Measurements from ENCODE around the gene STRIP2. TPM values are rescaled to one million over a fixed set of nuclear protein-coding genes. Genes with fewer than 3 reads are reported as not detected.

The STRIP2 gene
- total RNA-seq, 2 donors from 2014 or later, result 1.1 to 5.5 TPM

DNA sequence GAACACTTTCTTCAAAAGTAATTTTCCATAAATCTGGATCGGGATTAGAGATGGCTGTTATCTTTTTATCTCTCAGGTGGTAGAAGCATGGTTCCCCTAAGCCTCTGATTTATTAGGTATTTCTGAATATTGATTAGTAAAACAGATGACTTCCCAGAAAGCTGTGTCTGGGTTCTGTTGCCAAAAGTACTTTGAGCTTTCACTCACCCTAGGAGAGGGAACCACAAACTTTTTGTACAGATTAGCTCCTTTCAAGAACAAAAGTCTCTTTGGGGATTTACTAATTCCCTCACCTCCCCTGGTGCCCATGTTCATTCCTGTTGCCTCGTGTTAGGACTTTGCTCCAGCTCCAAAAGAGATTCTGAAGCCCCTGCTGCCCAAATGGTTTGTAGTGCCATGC lies 46.7 kb upstream of the STRIP2 start:
- no peaks in the 10 kb centered on the region for H3K4me1 ChIP-seq (replicated peaks)
- DNase-seq (ENCODE audit: low spot score), result no peak
- no peak overlapping the region for H3K4me3 ChIP-seq
- H3K27me3 ChIP-seq (replicated peaks; ENCODE audit: insufficient read depth), result no peaks in the 10 kb centered on the region
- intact Hi-C loops (cut with DNase I), result no loop called here
- H3K9me3 ChIP-seq, result no peaks in the 10 kb centered on the region
- 75% methylated on average over 2 of the region's 2 CpGs for WGBS
- TF ChIP-seq POLR2A (IDR thresholded peaks at IDR 0.05), result no peak
- no peak for TF ChIP-seq POLR2AphosphoS5 (IDR thresholded peaks at IDR 0.05)
- no peak overlapping the region for H3K27ac ChIP-seq
- H3K36me3 ChIP-seq, result no peaks in the 10 kb centered on the region

GRCh38 chr7:129388333-129389098 lies 45.7 kb upstream of the STRIP2 start:
- Histone ChIP-seq H3K4me3 (no peak overlapping the region), H3K36me3 (no peaks in the 10 kb centered on the region), H3K9me3 (no peaks in the 10 kb centered on the region), H3K27me3 (replicated peaks; ENCODE audit: insufficient read depth) (no peaks in the 10 kb centered on the region), H3K4me1 (replicated peaks) (no peaks in the 10 kb centered on the region), H3K27ac (no peak overlapping the region)
- intact Hi-C loops (cut with DNase I), result no loop called here
- no peak for DNase-seq (ENCODE audit: low spot score)
- WGBS, result 91% methylated on average over 8 of the region's 8 CpGs
- TF ChIP-seq POLR2A (IDR thresholded peaks at IDR 0.05) (no peak), CTCF (IDR thresholded peaks at IDR 0.05) (no peak), POLR2AphosphoS5 (IDR thresholded peaks at IDR 0.05) (no peak)

GRCh38 chr7:129389829-129390228 lies 44.4 kb upstream of the STRIP2 start:
- TF ChIP-seq POLR2AphosphoS5 (IDR thresholded peaks at IDR 0.05), result no peak
- TF ChIP-seq CTCF (IDR thresholded peaks at IDR 0.05), result no peak
- no peak for TF ChIP-seq POLR2A (IDR thresholded peaks at IDR 0.05)
- H3K36me3 ChIP-seq, result no peaks in the 10 kb centered on the region
- H3K4me1 ChIP-seq (replicated peaks), result no peaks in the 10 kb centered on the region
- DNase-seq (ENCODE audit: low spot score), result no peak
- no peaks in the 10 kb centered on the region for H3K27me3 ChIP-seq (replicated peaks; ENCODE audit: insufficient read depth)
- intact Hi-C loops (cut with DNase I), result no loop called here
- no peak overlapping the region for H3K4me3 ChIP-seq
- no peaks in the 10 kb centered on the region for H3K9me3 ChIP-seq
- no peak overlapping the region for H3K27ac ChIP-seq
- WGBS, result 25% methylated on average over 1 of the region's 1 CpG

DNA sequence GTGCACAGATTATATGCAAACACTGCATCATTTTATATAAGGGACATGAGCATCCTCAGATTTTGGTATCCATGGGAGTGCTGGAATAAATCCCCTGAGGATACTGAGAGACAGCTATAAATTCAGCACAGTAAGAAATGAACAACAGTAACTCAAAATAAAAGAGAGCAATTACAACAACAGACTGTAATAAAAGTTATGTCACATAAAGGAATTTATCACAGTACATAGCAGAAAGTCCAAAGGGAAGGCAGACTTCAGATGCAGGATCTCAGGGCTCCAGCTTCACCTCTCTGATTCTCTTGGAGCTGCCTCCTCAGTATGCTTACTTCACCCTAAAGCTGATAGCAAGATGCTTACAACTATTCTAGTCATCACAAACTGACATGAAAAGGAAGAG lies 43.9 kb upstream of the STRIP2 start:
- intact Hi-C loops (cut with DNase I), result no loop called here

GRCh38 chr7:129391546-129392171 lies 42.6 kb upstream of the STRIP2 start:
- H3K4me1 ChIP-seq (replicated peaks), result no peaks in the 10 kb centered on the region
- TF ChIP-seq CTCF (IDR thresholded peaks at IDR 0.05) (no peak), POLR2AphosphoS5 (IDR thresholded peaks at IDR 0.05) (no peak), POLR2A (IDR thresholded peaks at IDR 0.05) (no peak)

More for the DNA sequence above, 43.9 kb upstream of the STRIP2 start:
- H3K4me1 ChIP-seq (replicated peaks), result no peaks in the 10 kb centered on the region
- H3K36me3 ChIP-seq, result no peaks in the 10 kb centered on the region
- no peak for DNase-seq (ENCODE audit: low spot score)
- H3K27ac ChIP-seq, result no peak overlapping the region
- H3K9me3 ChIP-seq, result no peaks in the 10 kb centered on the region
- no peak overlapping the region for H3K4me3 ChIP-seq
- H3K27me3 ChIP-seq (replicated peaks; ENCODE audit: insufficient read depth), result no peaks in the 10 kb centered on the region
- TF ChIP-seq POLR2AphosphoS5 (IDR thresholded peaks at IDR 0.05) (no peak), POLR2A (IDR thresholded peaks at IDR 0.05) (no peak), CTCF (IDR thresholded peaks at IDR 0.05) (no peak)

More at GRCh38 chr7:129391546-129392171, 42.6 kb upstream of the STRIP2 start:
- Histone ChIP-seq H3K27me3 (replicated peaks; ENCODE audit: insufficient read depth) (no peaks in the 10 kb centered on the region), H3K4me3 (no peak overlapping the region), H3K36me3 (no peaks in the 10 kb centered on the region), H3K9me3 (no peaks in the 10 kb centered on the region), H3K27ac (no peak overlapping the region)
- WGBS, result 91% methylated on average over 2 of the region's 2 CpGs
- intact Hi-C loops (cut with DNase I), result no loop called here
- DNase-seq (ENCODE audit: low spot score), result no peak
